ENCODE data around the gene RHEX. TPM values are rescaled to one million over a fixed set of nuclear protein-coding genes. Genes with fewer than 3 reads are reported as not detected.
"Not testable (repeated sequence)": the region's sequence is repeated elsewhere in the genome, so short reads cannot be mapped to it uniquely, and the experiment has no call there.

RHEX gene
- total RNA-seq, 1 donor from 2014 or later = 0.29 TPM

- no peak overlapping the region for H3K4me3 ChIP-seq (ENCODE audit: low read depth, low read length)
- no peak for TF ChIP-seq CTCF (conservative IDR thresholded peaks at IDR 0.05; ENCODE audit: low read depth, low read length)
- DNase-seq (ENCODE audit: low read depth) = no peak
Observed at GRCh38 chr1:206060844-206061243, 7.9 kb downstream of the RHEX start.

- no peak for DNase-seq (ENCODE audit: low read depth)
- TF ChIP-seq CTCF (conservative IDR thresholded peaks at IDR 0.05; ENCODE audit: low read depth, low read length) = no peak
- H3K4me3 ChIP-seq (ENCODE audit: low read depth, low read length) = no peak overlapping the region
Observed at GRCh38 chr1:206062464-206062863, 9.5 kb downstream of the RHEX start.

GRCh38 chr1:206064001-206064400 lies 11.0 kb downstream of the RHEX start:
- not testable (repeated sequence) for DNase-seq (ENCODE audit: low read depth); H3K4me3 ChIP-seq (ENCODE audit: low read depth, low read length)

- DNase-seq (ENCODE audit: low read depth) = not testable (repeated sequence)
Observed at GRCh38 chr1:206064501-206064900, 11.5 kb downstream of the RHEX start.

GRCh38 chr1:206065547-206066145 lies 12.7 kb downstream of the RHEX start:
- no peak for TF ChIP-seq CTCF (conservative IDR thresholded peaks at IDR 0.05; ENCODE audit: low read depth, low read length)
- H3K4me3 ChIP-seq (ENCODE audit: low read depth, low read length) = no peak overlapping the region
- no peak for DNase-seq (ENCODE audit: low read depth)

More at GRCh38 chr1:206064501-206064900, 11.5 kb downstream of the RHEX start:
- not testable (repeated sequence) for H3K4me3 ChIP-seq (ENCODE audit: low read depth, low read length)

- no peak for DNase-seq (ENCODE audit: low read depth)
- no peak overlapping the region for H3K4me3 ChIP-seq (ENCODE audit: low read depth, low read length)
- TF ChIP-seq CTCF (conservative IDR thresholded peaks at IDR 0.05; ENCODE audit: low read depth, low read length) = no peak
Observed at GRCh38 chr1:206066479-206067171, 13.7 kb downstream of the RHEX start.

GRCh38 chr1:206067486-206068227 lies 14.7 kb downstream of the RHEX start:
- TF ChIP-seq CTCF (conservative IDR thresholded peaks at IDR 0.05; ENCODE audit: low read depth, low read length) = no peak
- no peak overlapping the region for H3K4me3 ChIP-seq (ENCODE audit: low read depth, low read length)

More at GRCh38 chr1:206067486-206068227, 14.7 kb downstream of the RHEX start:
- no peak for DNase-seq (ENCODE audit: low read depth)
